Neural progenitor cell (in vitro differentiated cells): ENCODE results near the gene COL23A1.

Source experiments
- EZH2 ChIP-seq: fragments of 200-600 bp; sonication (generic); IDR thresholded peaks from 2 replicates; pipeline ENCODE4 v1.6.1; 2017; ENCODE audit warnings: antibody characterized with exemption, mild to moderate bottlenecking, moderate library complexity
- EZH2phosphoT487 ChIP-seq: fragments of 200-600 bp; sonication (generic); IDR thresholded peaks from 2 replicates; pipeline ENCODE4 v1.6.1; 2017; ENCODE audit warnings: antibody characterized with exemption
- TF ChIP-seq, protein P1 (sequence below): fragments of 200-600 bp; sonication (generic); IDR thresholded peaks from 2 replicates; pipeline ENCODE4 v1.5.1; 2017; ENCODE audit warnings: antibody characterized with exemption, mild to moderate bottlenecking

DNA sequence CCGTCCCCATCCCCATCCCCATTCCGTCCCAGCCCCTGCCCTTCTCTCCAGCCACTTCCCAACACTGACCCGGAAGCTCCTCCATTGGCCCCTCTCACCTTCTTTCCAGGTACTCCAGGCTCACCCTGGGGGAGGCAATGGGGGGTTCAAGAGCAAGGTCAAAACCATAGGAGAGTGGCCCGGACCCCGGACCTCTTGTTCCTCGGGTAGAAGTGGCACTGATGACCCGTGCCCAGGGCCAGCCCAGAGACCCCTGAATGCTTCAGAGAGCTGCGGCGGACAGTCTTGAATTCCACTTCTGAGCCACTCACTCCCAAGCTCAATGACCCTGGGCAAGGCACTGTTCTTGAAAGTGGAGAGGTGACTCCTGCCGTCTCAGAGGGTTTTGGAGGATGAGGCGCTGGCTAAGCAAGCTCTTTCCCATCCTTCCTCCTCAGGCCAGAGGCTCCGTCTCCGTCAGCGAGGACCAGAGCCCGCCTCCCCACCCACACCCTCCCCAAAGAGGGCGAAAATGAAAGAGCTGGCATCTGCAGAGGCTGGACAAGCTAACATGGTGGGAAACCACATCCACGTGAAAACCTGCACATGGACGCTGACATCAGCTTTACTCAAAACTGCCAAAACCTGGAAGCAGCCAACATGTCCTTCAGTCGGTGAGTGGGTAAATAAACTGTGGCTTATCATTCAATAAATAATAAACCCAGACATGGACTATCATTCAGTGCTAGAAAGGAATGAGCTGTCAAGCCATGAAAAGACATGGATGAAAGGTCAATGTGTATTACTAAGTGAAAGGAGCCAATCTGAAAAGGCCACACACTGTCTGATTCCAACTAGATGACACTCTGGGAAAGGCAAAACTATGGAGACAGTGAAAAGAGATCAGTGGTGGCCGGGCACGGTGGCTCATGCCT lies 330.3 kb downstream of the COL23A1 start:
- TF ChIP-seq, protein P1, sequence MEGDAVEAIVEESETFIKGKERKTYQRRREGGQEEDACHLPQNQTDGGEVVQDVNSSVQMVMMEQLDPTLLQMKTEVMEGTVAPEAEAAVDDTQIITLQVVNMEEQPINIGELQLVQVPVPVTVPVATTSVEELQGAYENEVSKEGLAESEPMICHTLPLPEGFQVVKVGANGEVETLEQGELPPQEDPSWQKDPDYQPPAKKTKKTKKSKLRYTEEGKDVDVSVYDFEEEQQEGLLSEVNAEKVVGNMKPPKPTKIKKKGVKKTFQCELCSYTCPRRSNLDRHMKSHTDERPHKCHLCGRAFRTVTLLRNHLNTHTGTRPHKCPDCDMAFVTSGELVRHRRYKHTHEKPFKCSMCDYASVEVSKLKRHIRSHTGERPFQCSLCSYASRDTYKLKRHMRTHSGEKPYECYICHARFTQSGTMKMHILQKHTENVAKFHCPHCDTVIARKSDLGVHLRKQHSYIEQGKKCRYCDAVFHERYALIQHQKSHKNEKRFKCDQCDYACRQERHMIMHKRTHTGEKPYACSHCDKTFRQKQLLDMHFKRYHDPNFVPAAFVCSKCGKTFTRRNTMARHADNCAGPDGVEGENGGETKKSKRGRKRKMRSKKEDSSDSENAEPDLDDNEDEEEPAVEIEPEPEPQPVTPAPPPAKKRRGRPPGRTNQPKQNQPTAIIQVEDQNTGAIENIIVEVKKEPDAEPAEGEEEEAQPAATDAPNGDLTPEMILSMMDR: no peak
- TF ChIP-seq EZH2 (no peak), EZH2phosphoT487 (no peak)
